Transverse colon (tissue), 4 donors: ENCODE data around the gene PCDHGB1.
"Not testable (repeated sequence)": the region's sequence is repeated elsewhere in the genome, so short reads cannot be mapped to it uniquely, and the experiment has no call there.

Source experiments
- POLR2AphosphoS5 ChIP-seq, 3 donors: sonication (generic); formaldehyde crosslinking; IDR thresholded peaks; one replicate each; pipeline ENCODE4 v1.6.1; 2016; ENCODE audit warnings: antibody characterized with exemption in 3 of 3
- TF ChIP-seq, protein P1 (sequence below), 5 experiments: fragments of 200-600 bp in 3 of 5; fragments of 450-650 bp in 2 of 5; sonication (generic) in 3 of 5; IDR thresholded peaks; 1 replicate in 2 of 5; 2 replicates in 3 of 5; pipeline ENCODE4 v1.5.1; 2016 to 2017; ENCODE audit warnings: antibody characterized with exemption in 5 of 5, inconsistent platforms in 3 of 5, mild to moderate bottlenecking in 2 of 5, moderate library complexity in 1 of 5

DNA sequence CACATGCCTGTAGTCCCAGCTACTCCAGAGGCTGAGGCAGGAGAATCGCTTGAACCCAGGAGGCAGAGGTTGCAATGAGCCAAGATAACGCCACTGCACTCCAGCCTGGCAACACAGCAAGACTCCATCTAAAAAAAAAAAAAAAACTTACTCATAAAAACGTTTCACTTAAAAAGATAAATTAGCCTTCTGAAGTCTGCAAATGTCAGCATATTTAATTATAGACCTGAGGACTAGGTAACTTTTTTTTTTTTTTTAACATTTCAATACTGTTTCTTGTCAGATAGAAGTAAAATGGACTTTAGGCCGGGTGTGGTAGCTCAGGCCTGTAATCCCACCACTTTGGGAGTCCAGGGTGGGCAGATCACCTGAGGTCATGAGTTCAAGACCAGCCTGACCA is 32.9 kb upstream of the PCDHGB1 start:
- TF ChIP-seq, protein P1, sequence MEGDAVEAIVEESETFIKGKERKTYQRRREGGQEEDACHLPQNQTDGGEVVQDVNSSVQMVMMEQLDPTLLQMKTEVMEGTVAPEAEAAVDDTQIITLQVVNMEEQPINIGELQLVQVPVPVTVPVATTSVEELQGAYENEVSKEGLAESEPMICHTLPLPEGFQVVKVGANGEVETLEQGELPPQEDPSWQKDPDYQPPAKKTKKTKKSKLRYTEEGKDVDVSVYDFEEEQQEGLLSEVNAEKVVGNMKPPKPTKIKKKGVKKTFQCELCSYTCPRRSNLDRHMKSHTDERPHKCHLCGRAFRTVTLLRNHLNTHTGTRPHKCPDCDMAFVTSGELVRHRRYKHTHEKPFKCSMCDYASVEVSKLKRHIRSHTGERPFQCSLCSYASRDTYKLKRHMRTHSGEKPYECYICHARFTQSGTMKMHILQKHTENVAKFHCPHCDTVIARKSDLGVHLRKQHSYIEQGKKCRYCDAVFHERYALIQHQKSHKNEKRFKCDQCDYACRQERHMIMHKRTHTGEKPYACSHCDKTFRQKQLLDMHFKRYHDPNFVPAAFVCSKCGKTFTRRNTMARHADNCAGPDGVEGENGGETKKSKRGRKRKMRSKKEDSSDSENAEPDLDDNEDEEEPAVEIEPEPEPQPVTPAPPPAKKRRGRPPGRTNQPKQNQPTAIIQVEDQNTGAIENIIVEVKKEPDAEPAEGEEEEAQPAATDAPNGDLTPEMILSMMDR (IDR thresholded peaks at IDR 0.05) = not testable (repeated sequence)
- TF ChIP-seq POLR2AphosphoS5 (IDR thresholded peaks at IDR 0.05) = not testable (repeated sequence)
